ENCODE measurements around the gene OSBPL6.

OSBPL6 gene

GRCh38 chr2:178205853-178206521 lies 11.7 kb downstream of the OSBPL6 start:
- DNase-seq (ENCODE audit: low read depth) = no peak
- TF ChIP-seq, protein P1, sequence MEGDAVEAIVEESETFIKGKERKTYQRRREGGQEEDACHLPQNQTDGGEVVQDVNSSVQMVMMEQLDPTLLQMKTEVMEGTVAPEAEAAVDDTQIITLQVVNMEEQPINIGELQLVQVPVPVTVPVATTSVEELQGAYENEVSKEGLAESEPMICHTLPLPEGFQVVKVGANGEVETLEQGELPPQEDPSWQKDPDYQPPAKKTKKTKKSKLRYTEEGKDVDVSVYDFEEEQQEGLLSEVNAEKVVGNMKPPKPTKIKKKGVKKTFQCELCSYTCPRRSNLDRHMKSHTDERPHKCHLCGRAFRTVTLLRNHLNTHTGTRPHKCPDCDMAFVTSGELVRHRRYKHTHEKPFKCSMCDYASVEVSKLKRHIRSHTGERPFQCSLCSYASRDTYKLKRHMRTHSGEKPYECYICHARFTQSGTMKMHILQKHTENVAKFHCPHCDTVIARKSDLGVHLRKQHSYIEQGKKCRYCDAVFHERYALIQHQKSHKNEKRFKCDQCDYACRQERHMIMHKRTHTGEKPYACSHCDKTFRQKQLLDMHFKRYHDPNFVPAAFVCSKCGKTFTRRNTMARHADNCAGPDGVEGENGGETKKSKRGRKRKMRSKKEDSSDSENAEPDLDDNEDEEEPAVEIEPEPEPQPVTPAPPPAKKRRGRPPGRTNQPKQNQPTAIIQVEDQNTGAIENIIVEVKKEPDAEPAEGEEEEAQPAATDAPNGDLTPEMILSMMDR (IDR thresholded peaks at IDR 0.05; ENCODE audit: insufficient read depth, low read depth, low read length, missing control alignments) = no peak
- no peak overlapping the region for H3K4me3 ChIP-seq (ENCODE audit: low read depth, low read length)

- no peak for DNase-seq (ENCODE audit: low read depth)
- no peak overlapping the region for H3K4me3 ChIP-seq (ENCODE audit: low read depth, low read length)
- TF ChIP-seq, protein P1 (IDR thresholded peaks at IDR 0.05; ENCODE audit: insufficient read depth, low read depth, low read length, missing control alignments) = no peak
Measured at GRCh38 chr2:178208336-178208735, 14.0 kb downstream of the OSBPL6 start.

- DNase-seq (ENCODE audit: low read depth) = no peak
- TF ChIP-seq, protein P1 (IDR thresholded peaks at IDR 0.05; ENCODE audit: insufficient read depth, low read depth, low read length, missing control alignments) = no peak
- H3K4me3 ChIP-seq (ENCODE audit: low read depth, low read length) = no peak overlapping the region
Measured at GRCh38 chr2:178208817-178209216, 14.5 kb downstream of the OSBPL6 start.

GRCh38 chr2:178211460-178211859 lies 17.1 kb downstream of the OSBPL6 start:
- no peak for DNase-seq (ENCODE audit: low read depth)
- no peak overlapping the region for H3K4me3 ChIP-seq (ENCODE audit: low read depth, low read length)
- TF ChIP-seq, protein P1 (IDR thresholded peaks at IDR 0.05; ENCODE audit: insufficient read depth, low read depth, low read length, missing control alignments) = no peak

DNA sequence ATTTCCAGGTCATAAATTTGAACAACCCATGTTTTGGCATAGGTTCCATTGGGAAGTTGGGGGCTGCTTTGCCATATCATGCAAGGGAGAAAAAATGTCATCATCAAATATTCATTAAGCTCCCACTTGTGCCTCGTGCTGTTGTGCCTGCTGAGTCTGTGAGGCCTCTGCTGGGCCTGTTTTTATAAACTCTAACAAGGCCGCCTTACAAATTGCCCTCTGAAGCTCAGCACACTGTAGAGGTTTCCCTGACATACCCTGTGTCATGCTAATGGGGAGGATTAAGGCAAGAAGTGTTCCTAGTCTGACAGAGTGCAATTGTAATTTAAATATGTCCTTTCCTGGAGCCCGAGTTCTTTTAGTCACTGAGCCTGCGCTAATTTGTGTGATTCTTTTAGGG lies 17.6 kb downstream of the OSBPL6 start:
- TF ChIP-seq, protein P1 (IDR thresholded peaks at IDR 0.05; ENCODE audit: insufficient read depth, low read depth, low read length, missing control alignments) = no peak
- no peak overlapping the region for H3K4me3 ChIP-seq (ENCODE audit: low read depth, low read length)
- DNase-seq (ENCODE audit: low read depth) = no peak

DNA sequence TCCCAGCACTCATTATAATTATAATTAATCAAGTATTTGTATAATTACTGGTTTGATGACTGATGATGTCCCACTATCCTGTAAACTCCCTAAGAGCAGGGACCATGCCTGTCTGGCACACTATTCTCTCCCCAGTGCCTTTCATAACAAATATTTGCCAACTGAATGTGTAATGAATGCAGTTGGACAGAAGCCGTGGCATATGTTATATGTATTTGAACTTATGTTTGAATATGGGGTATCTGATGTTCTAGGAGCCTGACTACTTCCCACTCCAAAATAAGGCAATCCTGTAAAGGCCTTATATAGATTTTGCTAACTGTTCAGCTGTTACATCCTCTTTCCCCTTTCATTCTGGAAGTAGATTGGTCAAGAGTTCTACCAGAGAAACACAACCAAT lies 19.7 kb downstream of the OSBPL6 start:
- DNase-seq (ENCODE audit: low read depth) = no peak
- no peak overlapping the region for H3K4me3 ChIP-seq (ENCODE audit: low read depth, low read length)
- TF ChIP-seq, protein P1 (IDR thresholded peaks at IDR 0.05; ENCODE audit: insufficient read depth, low read depth, low read length, missing control alignments) = no peak

GRCh38 chr2:178219247-178219646 lies 24.9 kb downstream of the OSBPL6 start:
- no peak overlapping the region for H3K4me3 ChIP-seq (ENCODE audit: low read depth, low read length)
- DNase-seq (ENCODE audit: low read depth) = no peak
- TF ChIP-seq, protein P1 (IDR thresholded peaks at IDR 0.05; ENCODE audit: insufficient read depth, low read depth, low read length, missing control alignments) = no peak
